ENCODE measurements around the gene HEYL. TPM values are rescaled to one million over a fixed set of nuclear protein-coding genes. Genes with fewer than 3 reads are reported as not detected.

The HEYL gene
- total RNA-seq, 1 donor from 2014 or later: 4.9 TPM

DNA sequence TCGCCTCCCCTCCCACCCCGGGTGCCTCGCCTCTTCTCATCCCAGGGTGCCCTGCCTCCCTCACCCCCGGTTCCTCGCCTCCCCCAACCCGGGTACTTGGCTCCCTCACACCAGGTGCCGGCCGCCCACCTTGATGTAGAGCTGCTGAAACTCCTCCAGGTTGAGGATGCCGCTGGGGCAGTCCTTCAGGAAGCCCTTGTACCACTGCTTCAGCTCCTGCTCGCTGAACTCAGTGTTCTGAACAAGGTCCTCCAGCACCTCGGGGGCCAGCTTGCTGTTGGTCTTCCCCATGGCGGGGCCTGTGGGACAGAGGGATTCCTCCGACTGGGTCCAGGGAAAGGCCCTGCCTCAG, 44.8 kb upstream of the HEYL start:
- H3K27ac Mint-ChIP-seq (ENCODE audit: unreplicated experiment): no peak overlapping the region
- H3K36me3 Mint-ChIP-seq (ENCODE audit: low read depth): no peaks in the 10 kb centered on the region
- H3K27me3 Mint-ChIP-seq (ENCODE audit: low read depth): peaks cover 72% of the 10 kb centered on the region
- no peaks in the 10 kb centered on the region for H3K9me3 Mint-ChIP-seq
- peaks cover 2% of the 10 kb centered on the region for H3K4me1 Mint-ChIP-seq
- no peak overlapping the region for H3K4me3 Mint-ChIP-seq
- TF ChIP-seq, protein P1, sequence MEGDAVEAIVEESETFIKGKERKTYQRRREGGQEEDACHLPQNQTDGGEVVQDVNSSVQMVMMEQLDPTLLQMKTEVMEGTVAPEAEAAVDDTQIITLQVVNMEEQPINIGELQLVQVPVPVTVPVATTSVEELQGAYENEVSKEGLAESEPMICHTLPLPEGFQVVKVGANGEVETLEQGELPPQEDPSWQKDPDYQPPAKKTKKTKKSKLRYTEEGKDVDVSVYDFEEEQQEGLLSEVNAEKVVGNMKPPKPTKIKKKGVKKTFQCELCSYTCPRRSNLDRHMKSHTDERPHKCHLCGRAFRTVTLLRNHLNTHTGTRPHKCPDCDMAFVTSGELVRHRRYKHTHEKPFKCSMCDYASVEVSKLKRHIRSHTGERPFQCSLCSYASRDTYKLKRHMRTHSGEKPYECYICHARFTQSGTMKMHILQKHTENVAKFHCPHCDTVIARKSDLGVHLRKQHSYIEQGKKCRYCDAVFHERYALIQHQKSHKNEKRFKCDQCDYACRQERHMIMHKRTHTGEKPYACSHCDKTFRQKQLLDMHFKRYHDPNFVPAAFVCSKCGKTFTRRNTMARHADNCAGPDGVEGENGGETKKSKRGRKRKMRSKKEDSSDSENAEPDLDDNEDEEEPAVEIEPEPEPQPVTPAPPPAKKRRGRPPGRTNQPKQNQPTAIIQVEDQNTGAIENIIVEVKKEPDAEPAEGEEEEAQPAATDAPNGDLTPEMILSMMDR (conservative IDR thresholded peaks at IDR 0.05): no peak
- DNase-seq (ENCODE audit: low read depth, low spot score): no peak

DNA sequence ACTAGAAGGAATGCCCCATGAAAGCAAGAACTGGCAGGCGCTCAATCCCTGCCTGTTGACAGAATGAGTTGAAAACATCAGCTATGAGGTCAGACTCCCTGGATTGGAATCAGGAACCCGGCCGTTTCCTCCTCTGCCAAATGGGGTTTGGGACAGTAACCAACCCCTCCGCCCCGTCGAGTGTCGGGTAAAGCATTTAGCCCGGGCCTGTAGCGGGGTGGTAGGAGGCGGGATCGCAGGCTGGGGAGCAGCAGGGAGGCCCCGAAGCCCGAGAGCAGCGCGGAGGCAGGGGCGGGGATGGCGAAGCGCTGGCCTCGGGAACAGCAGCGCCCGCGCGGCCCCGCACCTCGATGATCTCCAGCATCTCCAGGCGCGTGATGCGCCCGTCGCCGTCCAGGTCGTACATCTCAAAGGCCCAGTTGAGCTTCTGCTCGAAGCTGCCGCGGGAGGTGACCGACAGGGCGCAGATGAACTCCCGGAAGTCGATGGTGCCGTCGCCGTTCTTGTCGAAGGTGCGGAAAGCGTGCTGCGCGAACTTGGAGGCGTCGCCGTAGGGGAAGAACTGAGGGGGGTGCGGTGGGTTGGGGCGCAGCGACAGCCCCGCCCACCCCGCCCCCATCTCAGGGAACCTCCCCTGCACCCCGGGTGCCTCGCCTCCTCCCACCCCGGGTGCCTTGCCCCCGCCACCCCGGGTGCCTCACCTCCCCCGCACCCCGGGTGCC, 44.3 kb upstream of the HEYL start:
- no peaks in the 10 kb centered on the region for H3K9me3 Mint-ChIP-seq
- no peaks in the 10 kb centered on the region for H3K4me1 Mint-ChIP-seq
- H3K27ac Mint-ChIP-seq (ENCODE audit: unreplicated experiment): no peak overlapping the region
- TF ChIP-seq, protein P1 (conservative IDR thresholded peaks at IDR 0.05): no peak
- H3K4me3 Mint-ChIP-seq: no peak overlapping the region
- H3K36me3 Mint-ChIP-seq (ENCODE audit: low read depth): no peaks in the 10 kb centered on the region
- DNase-seq (ENCODE audit: low read depth, low spot score): no peak
- peaks cover 69% of the 10 kb centered on the region for H3K27me3 Mint-ChIP-seq (ENCODE audit: low read depth)

DNA sequence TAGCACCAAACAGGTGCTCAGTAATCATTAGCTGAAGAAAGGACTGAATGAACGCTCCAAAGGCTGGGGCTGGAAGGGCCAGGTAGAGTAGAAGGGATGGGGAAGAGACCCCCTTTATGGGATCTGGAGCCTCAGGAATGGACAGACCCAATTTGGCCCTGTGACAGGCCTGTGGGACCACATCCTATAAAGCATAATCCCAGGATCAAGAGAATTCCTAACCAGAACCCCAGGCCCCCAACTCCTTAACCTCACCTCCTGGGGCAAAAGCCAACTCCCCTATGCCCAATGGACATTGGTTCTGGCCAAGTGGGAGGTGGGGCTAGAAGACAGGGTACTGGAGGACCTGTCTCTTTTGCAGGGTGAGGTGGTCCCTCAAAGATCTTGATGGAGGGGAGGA, 42.6 kb upstream of the HEYL start:
- H3K27ac Mint-ChIP-seq (ENCODE audit: unreplicated experiment): no peak overlapping the region
- H3K9me3 Mint-ChIP-seq: no peaks in the 10 kb centered on the region
- no peak overlapping the region for H3K4me3 Mint-ChIP-seq
- TF ChIP-seq, protein P1 (conservative IDR thresholded peaks at IDR 0.05): no peak
- no peaks in the 10 kb centered on the region for H3K4me1 Mint-ChIP-seq
- peaks cover 55% of the 10 kb centered on the region for H3K27me3 Mint-ChIP-seq (ENCODE audit: low read depth)
- no peaks in the 10 kb centered on the region for H3K36me3 Mint-ChIP-seq (ENCODE audit: low read depth)
- no peak for DNase-seq (ENCODE audit: low read depth, low spot score)

DNA sequence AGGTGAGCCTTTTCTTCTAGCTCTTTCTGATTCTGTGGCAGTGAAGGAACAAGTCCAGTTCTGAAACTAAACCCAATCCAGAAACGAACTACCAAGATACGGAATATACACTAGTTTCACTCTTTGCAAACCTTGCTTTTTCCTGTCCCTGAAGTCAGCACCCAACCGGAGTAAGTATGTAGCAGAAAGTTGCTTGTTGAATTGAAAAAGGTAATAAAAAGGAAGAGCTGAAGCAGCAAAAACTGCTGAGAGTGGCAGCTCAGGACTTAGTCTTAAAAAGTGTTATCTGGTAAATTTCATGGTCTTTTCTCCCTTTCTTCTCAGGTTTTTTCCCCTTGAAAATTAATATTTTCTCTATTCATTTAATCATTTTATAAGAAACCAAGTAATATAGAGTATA, 41.9 kb upstream of the HEYL start:
- Mint-ChIP-seq H3K4me3 (no peak overlapping the region), H3K36me3 (ENCODE audit: low read depth) (no peaks in the 10 kb centered on the region), H3K27ac (ENCODE audit: unreplicated experiment) (no peak overlapping the region), H3K27me3 (ENCODE audit: low read depth) (peaks cover 54% of the 10 kb centered on the region), H3K9me3 (no peaks in the 10 kb centered on the region), H3K4me1 (peaks cover 6% of the 10 kb centered on the region)
- DNase-seq (ENCODE audit: low read depth, low spot score): no peak
- TF ChIP-seq, protein P1 (conservative IDR thresholded peaks at IDR 0.05): no peak

DNA sequence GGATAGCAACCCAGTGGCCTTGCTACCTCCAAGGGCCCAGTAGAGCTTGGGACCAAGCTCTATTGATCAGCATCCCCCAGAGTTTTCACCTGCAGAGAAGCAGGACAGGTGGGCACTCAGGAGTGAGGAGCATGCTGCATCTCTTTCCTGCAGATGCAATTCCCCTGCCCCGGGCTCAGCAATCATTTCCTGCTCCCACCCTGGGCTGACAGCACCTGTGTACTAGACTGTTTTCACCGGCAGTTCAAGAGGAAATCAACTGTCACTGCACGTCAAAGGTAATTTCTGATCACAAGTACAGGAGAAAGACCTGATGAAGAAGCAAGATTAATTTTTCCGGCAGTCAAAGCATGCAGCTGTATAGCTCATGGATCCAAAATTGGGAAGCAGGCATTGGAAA, 41.3 kb upstream of the HEYL start:
- Mint-ChIP-seq H3K36me3 (ENCODE audit: low read depth) (no peaks in the 10 kb centered on the region), H3K4me3 (no peak overlapping the region), H3K4me1 (peaks cover 6% of the 10 kb centered on the region), H3K27me3 (ENCODE audit: low read depth) (peaks cover 51% of the 10 kb centered on the region), H3K9me3 (no peaks in the 10 kb centered on the region), H3K27ac (ENCODE audit: unreplicated experiment) (no peak overlapping the region)
- DNase-seq (ENCODE audit: low read depth, low spot score): no peak
- TF ChIP-seq, protein P1 (conservative IDR thresholded peaks at IDR 0.05): no peak

All from neural crest cell (in vitro differentiated cells).